Endothelial cell of hepatic sinusoid (primary cell): ENCODE results near the gene ZNF397.
"Not testable (repeated sequence)": the region's sequence is repeated elsewhere in the genome, so short reads cannot be mapped to it uniquely, and the experiment has no call there.

Experiments used
- in situ Hi-C: cut with HindIII; loops from 2 replicates; pipeline ENCODE4 v1.10.0; 2017; ENCODE audit warnings: low sequenced_read_pairs

ZNF397 gene

DNA sequence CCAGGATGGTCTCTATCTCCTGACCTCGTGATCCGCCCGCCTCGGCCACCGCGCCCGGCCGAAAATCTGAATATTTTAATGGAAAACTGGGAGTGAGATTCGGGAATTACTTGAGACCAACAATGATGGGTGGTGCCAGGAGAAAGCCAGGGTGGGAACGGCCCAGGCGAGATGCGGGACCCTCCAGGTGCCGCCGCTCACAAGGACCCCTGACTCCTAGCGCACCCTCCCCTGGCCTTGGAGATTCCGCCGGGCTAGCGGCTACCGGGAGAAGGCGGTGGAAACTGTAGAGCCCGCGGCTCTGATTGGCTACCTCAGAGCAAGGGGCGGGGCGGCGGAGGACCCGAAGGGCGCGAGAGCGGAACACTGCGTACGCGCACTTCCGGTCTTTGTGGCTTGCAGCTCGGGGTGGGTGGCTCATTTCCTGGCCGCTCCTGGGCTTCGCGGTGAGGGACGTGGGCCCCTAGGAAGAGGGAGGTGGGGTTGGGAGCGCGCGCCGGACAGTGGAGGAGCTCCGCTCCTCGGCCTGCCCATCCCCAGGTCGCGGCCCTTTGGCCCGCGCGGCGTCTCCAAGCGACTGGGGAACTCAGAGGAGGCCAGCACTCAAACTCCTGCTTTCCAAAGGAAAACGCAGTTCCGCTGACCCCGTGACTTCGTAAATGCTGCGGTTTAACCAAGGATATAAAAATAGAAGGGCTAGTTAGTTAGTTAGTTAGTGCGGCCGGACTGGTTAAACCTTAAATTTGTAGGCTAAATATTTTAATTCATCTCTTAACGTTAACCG is at the start of gene ZNF397:
ZNF397 (plus strand) TSS at position 371 of the 784 bp plus-strand sequence. CDS start 1,437 bp downstream, outside the sequence.
- in situ Hi-C loops, result no loop called here

DNA sequence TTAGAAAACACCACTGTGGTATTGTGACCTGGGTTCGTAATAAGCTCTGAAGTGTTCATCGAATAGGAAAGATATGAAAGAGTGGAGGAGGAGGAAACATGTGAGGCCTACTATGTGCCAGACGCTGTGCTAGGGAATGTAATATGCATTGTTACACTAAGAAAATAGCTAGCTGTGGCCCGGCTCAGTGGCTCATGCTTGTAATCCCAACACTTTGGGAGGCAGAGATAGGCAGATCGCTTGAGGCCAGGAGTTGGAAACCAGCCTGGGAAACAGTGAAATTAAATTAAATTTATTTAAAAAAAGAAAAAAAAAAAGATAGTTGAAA is 49.2 kb upstream of the ZNF397 start:
- in situ Hi-C loops, result no loop called here

DNA sequence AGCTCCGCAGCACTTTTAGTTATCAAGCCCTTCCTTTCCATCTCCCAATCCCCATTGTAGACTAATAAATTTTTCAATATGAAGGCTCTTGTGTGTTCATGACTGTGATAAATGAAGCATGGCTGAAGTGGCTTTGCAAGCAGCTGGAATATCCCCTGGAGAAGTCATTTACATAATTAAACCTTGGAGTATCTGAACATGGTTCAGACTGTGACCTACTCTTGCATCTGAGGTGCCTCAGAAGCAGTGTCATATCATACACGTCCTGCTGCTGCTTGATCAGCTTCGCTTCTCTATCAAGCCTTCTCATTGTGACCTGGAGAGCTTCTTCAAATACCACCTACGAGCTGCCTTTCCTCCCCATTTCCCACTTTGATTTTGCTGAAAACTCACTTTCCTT is 48.4 kb upstream of the ZNF397 start:
- in situ Hi-C loops, result no loop called here

DNA sequence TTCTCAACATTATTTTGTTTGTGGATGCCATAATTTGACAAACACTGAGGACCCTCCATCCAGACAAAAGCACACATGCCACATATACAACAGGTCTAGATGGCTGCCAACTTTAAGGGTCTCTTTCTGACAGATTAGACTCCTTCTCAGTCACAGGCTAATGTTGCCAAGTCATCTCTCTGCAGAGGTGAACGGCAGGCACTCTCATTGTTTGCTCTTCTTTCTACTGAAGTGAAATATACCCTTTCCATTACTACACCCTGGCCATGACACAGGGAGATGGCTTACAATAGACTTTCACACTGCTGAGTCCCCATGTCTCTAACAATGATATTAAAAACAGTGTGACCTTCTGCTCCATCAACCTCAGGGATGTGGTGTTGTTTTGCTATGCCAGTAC is 47.5 kb upstream of the ZNF397 start:
- in situ Hi-C loops, result no loop called here

DNA sequence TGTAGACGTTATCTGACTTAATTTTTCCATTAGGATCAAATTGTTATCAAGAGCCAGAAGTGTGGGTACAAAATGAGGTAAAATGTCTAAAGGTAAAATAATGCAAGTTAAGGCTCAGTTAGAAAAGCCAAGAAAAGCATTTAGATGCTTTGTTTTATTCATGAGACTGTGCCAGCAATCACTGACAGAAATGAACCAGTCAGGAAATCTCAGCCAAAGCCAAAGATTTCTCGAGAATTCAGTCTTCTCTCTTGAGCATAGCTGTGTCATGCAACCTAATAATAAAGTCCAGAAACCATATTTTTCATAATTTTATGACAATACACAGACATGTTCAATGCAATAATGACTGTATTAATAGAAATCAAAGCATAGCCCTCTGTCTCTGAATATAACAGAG is 43.5 kb upstream of the ZNF397 start:
- in situ Hi-C loops, result no loop called here

DNA sequence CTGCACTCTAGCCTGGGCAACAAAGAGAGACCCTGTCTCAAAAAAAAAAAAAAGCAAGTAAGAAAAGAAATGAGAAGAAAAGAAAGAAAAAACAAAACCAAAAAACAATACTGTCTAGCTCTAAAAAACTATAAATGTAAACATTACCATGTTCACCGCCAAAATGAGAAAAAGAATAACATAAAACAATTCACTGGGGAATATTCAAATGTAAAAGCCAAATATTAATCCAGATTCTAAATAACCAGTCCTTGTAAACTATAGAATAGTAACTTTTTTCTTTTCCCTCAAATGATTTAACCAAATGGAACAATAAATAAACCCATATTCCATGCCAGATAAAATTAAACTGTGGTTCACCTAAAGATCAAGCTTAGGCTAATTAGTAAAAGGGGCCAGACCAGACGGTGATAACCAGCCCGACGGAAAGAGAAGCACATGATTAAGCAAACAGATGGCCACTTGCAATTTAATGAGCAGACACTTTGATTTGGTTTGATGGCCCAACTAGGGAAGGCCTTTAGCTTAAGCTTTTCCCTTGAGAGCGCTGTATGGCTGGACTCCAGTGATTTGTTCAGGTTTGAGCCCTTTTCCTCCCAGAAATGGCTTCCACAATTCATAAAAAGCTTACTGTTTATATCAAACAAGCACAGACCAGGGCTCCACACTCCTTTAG is 39.4 kb upstream of the ZNF397 start:
- in situ Hi-C loops, result no loop called here

DNA sequence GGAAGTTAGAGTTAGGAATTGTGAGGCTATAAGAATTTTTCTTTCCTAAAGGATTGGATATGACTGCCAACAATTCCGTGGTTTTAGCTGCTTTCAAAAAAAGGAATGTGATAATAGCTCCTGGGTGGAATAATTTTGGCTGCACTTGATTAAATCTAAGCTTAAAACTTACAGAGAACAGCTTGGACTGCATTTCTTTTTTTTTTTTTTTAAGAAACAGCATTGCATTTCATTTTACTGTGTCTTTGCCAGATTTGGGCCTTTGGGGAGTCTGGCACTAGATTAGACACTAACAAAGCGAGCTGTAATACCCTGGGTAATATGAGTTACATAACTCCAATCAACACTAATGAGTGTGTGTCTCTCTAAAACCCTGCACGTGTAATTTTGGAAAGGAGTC is 37.8 kb upstream of the ZNF397 start:
- in situ Hi-C loops, result no loop called here

DNA sequence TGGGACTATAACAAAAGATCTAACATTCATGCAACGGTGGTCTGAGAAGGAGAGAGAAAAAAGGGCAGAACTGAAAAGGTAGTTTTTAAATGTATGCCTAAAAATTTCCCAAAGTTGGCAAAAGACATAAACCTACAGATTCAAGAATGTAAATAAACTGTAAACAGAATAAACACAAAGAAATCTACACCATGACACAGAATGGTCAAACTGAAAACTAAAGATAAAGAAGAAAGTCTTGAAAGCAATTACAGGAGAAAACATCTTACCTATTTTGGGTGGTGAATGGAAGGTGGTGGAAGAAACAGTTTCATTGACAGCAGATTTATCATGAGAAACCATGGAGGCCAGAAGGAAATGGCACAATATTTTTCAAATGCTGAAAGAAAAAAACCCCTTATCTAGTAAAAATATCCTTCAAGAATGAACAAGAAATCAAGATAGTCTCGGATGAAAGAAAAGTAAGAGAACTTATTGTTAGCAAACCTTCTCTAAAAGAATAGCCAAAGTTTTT is 35.6 kb upstream of the ZNF397 start:
- in situ Hi-C loops, result no loop called here

DNA sequence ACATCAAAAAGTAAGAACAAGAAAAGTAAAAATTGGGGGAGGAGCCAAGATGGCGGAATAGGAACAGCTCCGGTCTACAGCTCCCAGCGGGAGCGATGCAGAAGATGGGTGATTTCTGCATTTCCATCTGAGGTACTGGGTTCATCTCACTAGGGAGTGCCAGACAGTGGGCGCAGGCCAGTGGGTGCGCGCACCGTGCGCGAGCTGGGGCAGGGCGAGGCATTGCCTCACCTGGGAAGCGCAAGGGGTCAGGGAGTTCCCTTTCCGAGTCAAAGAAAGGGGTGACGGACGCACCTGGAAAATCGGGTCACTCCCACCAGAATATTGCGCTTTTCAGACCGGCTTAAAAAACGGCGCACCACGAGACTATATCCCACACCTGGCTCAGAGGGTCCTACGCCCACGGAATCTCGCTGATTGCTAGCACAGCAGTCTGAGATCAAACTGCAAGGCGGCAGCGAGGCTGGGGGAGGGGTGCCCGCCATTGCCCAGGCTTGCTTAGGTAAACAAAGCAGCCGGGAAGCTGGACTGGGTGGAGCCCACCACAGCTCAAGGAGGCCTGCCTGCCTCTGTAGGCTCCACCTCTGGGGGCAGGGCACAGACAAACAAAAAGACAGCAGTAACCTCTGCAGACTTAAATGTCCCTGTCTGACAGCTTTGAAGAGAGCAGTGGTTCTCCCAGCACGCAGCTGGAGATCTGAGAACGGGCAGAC is 34.9 kb upstream of the ZNF397 start:
- in situ Hi-C loops, result not testable (repeated sequence)

DNA sequence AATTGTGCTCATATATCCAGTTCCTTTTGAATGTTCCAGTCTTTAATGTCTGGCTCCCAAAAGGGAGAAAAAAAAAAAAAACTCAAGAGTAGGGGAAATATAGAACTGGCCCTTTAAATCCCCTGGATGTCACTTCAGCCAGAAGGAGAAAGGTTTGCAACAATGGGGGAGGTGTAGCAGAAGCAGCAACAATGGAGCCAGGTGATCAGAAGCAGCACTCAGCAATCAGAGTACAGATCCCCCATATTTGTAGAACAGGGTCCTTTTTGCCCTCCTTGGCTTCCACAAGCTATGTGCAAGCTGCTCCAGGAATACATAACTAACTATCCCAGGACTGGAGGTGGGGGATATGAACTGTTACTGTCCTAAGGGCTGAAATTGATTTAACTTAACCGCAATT is 25.8 kb upstream of the ZNF397 start:
- in situ Hi-C loops, result no loop called here

DNA sequence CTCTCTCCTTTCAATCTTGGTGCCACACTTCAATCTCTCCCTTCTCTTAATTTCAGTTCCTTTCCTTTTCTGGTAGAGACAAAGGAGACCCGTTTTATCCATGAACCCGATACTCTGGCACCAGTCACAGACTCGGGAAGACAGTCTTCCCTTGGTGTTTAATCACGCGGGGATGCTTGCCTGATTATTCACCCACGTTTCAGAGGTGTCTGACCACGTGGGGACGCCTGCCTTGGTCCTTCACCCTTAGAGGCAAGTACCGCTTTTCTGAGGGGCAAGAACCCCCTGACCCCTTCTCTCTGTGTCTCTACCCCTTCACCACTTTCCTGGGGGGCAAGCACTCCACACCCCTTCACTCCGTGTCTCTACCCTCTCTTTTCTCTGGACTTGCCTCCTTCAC is 24.2 kb upstream of the ZNF397 start:
- in situ Hi-C loops, result not testable (repeated sequence)

DNA sequence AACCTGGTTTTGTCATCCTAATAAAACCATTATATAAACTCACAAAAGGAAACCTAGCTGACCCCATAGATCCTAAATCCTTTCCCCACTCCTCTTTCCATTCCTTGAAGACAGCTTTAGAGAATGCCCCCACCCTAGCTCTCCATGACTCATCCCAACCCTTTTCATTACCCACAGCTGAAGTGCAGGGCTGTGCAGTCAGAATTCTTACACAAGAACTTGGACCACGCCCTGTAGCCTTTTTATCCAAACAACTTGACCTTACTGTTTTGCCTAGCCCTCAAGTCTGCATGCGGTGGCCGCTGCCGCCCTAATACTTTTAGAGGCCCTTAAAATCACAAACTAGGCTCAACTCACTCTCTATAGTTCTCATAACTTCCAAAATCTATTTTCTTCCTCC is 21.5 kb upstream of the ZNF397 start:
- in situ Hi-C loops, result not testable (repeated sequence)

DNA sequence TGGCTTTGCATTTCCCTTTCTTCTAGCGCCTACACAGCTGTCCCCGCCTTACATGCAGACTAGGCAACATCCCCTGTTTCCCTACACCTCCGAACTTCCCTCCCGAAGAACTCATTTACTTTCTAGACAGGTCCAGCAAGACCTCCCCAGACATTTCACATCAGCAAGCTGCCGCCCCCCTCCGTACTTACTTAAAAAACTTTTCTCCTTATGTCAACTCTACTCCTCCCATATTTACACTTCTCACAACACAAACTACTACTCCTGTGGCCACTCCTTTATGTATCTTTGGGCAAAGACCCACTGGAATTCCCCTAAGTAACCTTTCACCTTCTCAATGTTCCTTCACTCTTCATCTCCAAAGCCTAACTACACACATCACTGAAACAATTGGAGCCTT is 20.4 kb upstream of the ZNF397 start:
- in situ Hi-C loops, result no loop called here

DNA sequence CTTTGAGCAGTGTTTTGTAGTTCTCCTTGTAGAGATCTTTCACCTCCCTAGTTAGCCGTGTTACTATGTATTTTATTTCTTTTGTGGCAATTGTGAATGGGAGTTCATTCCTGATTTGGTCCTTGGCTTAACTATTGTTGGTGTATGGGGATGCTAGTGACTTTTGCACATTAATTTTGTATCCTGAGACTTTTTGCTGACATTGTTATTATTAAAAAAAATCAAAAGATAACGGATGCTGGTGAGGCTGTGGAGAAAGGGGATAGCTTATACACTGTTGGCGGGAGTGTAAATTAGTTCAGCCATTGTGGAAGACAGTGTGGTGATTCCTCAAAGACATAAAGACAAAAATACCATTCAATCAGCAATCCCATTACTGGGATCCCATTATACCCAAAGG is 17.0 kb upstream of the ZNF397 start:
- in situ Hi-C loops, result no loop called here

DNA sequence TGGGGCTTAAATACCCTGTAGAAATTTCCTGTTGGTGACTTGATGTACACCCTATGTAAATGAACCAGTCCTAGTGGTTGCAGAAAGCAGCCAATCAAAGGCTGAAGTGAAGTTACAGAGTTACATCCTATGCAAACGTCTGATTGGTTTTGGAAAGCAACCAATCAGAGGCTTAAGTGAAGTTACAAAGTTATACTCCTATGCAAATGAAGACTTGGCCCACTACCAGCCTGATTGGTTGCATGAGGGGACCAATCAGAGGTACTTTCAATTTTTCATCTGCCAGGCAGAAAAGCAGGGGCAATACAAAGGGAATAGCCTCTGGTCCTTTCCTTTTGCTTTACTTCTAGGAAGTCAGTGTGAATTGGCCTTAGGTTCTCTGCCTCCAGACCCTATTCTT is 13.6 kb upstream of the ZNF397 start:
- in situ Hi-C loops, result no loop called here

DNA sequence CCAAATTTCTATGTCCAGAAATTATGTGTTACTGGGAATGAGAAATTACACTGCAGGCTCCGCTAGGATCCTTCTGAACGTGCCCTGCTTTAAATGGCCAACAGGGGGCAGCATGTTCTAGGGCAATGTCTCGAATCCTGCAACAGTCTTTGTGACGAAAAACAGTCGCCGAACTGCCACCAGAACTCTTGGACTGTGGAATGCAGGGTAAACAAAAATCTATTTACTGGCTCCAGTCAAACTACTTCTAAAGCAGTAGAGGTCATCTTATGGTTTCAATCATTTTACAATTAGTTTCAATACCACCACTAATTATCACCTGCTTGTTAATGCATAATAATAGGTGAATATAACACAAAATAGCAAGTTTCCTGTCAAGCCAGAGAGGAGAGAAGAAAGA is 9.8 kb upstream of the ZNF397 start:
- in situ Hi-C loops, result loop anchor here (5.0 kb wide), 1 partner anchor 131 kb away; no protein-coding TSS in a partner anchor

DNA sequence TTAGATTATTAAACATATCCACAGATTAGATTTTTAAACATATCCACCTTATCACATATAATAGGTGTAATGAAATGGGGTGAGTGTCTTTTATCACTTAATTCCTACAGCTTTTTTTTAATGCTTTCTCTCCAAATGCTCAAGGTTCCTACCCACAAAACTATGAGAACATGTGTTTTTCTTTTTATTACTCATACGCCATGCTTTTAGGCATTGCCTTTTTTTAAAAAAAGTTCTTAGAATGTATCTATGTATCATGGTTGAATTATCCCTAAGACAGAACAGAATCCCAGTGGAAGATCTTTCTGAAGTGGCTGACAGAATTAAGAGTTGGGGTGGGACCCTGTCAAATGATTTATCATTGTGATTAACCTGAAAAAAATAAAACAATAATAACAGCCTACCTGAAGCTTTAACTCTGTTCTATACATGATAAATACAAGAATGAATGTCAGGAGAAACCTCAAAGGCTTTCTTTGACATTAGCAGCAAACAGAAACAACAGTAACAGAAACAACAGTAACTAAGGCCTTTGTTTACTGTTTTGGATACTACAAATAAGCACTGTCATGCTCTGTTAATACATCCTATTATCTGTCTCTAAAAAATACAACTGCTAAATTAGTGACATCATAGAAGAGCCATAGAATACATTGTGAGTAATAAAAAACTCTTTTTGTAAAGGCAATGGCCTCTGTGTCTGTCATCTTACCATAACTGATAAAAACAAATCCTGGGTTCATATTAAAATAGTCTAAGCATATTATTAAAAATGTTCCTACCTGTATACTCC is 4.1 kb upstream of the ZNF397 start:
- in situ Hi-C loops, result no loop called here

DNA sequence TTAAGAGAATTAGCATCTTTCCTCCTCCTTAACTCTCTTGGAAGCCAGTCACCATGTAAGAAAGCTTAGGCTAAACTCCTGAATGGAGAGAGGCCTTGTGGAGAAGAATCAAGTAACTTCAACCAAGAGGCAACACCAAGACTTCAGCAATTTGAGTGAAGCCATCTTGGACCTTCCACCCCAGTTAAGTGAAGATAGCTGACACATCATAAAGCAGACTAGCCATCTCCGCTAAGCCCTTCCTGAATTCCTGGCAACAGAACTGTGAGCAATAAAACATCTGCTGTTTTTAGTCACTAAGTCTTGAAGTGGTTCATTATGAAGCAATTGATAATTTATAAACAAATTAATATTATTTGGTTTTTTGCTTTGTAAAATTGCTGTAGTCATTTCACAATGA is 1.5 kb upstream of the ZNF397 start:
- in situ Hi-C loops, result no loop called here

DNA sequence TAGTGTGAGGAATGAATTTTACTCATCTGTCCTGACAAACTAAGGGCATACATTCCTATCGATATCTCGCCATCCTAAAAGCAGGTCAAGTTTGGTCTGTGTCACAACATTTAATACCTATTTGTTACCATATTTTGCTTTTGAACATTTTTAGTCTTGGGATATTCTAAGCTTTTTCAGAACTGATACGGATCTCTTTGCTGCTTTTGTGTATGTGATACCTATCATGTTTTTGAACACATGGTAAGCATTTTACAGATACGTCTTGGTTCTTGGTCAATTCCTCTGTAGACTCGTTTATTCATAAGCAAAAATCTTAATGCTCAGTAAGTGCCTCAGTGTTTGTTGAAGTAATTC is 592 bp downstream of the ZNF397 start:
- in situ Hi-C loops, result no loop called here

DNA sequence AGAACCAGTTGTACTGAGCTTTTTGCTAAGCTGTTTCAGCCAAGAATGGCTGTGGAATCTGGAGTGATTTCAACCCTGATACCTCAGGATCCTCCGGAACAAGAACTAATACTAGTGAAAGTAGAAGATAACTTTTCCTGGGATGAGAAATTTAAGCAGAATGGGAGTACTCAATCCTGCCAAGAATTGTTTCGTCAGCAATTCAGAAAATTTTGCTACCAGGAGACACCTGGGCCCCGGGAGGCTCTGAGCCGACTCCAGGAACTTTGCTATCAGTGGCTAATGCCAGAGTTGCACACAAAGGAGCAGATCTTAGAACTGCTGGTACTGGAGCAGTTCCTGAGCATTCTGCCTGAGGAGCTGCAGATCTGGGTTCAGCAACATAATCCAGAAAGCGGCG is 1.6 kb downstream of the ZNF397 start:
- in situ Hi-C loops, result no loop called here

DNA sequence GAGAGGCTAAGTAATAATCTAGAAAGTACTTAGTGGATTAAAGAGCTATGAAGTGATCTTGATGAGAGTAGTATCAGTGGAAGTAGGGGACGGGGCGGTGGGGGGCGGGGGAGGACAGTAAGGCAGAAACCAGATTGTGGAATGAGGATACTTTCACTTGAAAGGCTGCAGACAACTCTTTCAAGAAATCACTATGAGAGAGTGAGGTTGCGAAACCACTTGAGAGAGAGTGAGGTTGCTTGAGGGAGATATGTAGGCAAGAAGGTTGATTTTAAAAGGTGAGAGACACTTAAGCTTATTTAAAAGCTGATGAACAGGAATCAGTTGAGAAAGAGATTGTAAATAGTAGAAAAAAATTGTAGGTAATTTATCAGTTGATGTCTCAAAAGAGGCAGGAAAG is 3.8 kb downstream of the ZNF397 start:
- in situ Hi-C loops, result no loop called here
